OCI-LY1 (cell line): ENCODE measurements around the gene SCAPER.

Experiments used
- EZH2 ChIP-seq: fragments of 200-600 bp; sonication (generic), shearing (Covaris generic); IDR thresholded peaks from 2 replicates; pipeline ENCODE4 v1.8.0; 2017; ENCODE audit warnings: borderline replicate concordance, mixed run types, mild to moderate bottlenecking, antibody characterized with exemption, low read length, moderate library complexity, mixed read lengths
- TF ChIP-seq, protein P1 (sequence below): fragments of 200-600 bp; sonication (generic), shearing (Covaris generic); IDR thresholded peaks from 2 replicates; pipeline ENCODE4 v1.5.1; 2017; ENCODE audit warnings: mild to moderate bottlenecking, antibody characterized with exemption, low read length, moderate library complexity, mixed read lengths

DNA sequence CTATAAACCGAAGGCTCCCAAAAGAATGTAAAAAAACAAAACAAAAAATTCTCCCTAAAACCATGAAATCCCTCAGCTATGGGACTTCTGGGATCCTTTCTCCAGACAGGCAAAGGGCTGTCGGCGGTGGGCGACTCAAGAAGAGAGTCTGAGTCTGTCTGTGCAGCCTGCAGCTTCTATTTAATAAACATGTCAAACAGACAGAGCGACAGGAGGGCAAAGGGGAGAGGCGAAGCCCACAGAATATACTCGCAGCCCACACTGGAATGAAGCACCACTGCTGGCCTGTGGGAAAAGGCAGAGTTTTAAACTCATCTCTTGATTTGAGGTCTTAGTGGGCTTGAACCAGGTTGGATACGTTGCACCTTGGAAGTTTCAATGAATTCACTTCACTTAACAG is 528.3 kb downstream of the SCAPER start:
- TF ChIP-seq EZH2, result no peak
- TF ChIP-seq, protein P1, sequence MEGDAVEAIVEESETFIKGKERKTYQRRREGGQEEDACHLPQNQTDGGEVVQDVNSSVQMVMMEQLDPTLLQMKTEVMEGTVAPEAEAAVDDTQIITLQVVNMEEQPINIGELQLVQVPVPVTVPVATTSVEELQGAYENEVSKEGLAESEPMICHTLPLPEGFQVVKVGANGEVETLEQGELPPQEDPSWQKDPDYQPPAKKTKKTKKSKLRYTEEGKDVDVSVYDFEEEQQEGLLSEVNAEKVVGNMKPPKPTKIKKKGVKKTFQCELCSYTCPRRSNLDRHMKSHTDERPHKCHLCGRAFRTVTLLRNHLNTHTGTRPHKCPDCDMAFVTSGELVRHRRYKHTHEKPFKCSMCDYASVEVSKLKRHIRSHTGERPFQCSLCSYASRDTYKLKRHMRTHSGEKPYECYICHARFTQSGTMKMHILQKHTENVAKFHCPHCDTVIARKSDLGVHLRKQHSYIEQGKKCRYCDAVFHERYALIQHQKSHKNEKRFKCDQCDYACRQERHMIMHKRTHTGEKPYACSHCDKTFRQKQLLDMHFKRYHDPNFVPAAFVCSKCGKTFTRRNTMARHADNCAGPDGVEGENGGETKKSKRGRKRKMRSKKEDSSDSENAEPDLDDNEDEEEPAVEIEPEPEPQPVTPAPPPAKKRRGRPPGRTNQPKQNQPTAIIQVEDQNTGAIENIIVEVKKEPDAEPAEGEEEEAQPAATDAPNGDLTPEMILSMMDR, result no peak
